ENCODE measurements around the gene MCCD1. TPM values are rescaled to one million over a fixed set of nuclear protein-coding genes. Genes with fewer than 3 reads are reported as not detected.
"Not testable (repeated sequence)": the region's sequence is repeated elsewhere in the genome, so short reads cannot be mapped to it uniquely, and the experiment has no call there.

MCCD1 gene
- total RNA-seq, 1 experiment from 2014 or later = not detected

DNA sequence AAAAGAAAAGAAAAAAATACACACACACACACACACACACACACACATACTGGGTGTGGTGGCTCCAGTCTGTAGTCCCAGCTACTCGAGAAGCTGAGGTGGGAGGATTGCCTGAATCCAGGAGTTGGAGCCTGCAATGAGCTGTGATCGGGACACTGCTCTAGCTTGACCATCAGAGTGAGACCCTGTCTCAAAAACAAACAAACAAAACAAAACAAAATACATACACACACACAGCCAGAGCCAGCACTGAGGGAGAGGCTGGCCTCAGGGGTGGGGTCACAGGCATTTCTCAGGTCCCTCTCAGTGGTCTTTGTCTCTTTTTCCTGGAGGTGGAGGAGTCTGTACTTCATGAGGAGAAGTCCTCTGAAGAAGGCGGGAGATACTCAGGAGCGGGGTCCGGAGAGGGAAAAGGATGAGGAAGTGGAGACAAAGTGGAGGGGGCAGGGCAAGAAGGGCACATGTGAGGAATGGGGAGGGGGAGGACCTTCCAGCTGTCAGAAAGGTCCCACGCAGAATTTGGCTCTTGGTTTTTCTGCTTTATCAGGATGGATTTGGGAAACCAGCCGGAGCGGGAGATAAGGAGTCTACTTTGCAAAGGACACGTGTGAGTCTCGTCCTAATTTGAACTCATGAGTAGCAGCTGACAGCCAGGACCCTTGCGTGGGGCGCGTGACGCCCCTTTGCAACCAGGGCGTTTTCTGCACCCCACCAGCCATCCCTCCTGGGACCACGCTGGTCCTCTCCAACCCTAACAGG is 38.5 kb upstream of the MCCD1 start:
- peaks cover 7% of the 10 kb centered on the region for H3K23me2 ChIP-seq (ENCODE audit: insufficient read length, low read depth, low read length, poor library complexity, severe bottlenecking)
- no peak overlapping the region for H2BK120ac ChIP-seq (ENCODE audit: low read depth, low read length, poor library complexity, severe bottlenecking)
- no peak overlapping the region for H3K56ac ChIP-seq (ENCODE audit: insufficient read length, low read depth, low read length)
- H4K8ac ChIP-seq (replicated peaks; ENCODE audit: insufficient read length, low read depth, low read length) = no peak overlapping the region
- H3K27me3 ChIP-seq (ENCODE audit: insufficient read depth, low read length) = no peaks in the 10 kb centered on the region
- no peak overlapping the region for H3K4ac ChIP-seq (ENCODE audit: low read depth, low read length)
- Mint-ChIP-seq H3K27me3 (ENCODE audit: low read depth) (peaks cover 24% of the 10 kb centered on the region), H3K4me1 (peaks cover 30 to 33% of the 10 kb centered on the region in 2 experiments), H3K27ac (peak overlapping the region in 2 of 3 experiments; percentile 44 to 73; a peak in 1 of 7 replicates), H3K4me3 (no peak overlapping the region), H3K9me3 (peaks cover 0 to 3% of the 10 kb centered on the region in 2 experiments; a peak in 1 of 5 replicates), H3K36me3 (ENCODE audit: insufficient read depth in 1 of 3, low read depth in 3 of 3) (no peaks in the 10 kb centered on the region)
- H2BK5ac ChIP-seq (ENCODE audit: insufficient read length, low read length) = no peak overlapping the region
- H3K9me3 ChIP-seq (ENCODE audit: control insufficient read depth, low read depth, low read length) = no peaks in the 10 kb centered on the region
- H3K27ac ChIP-seq (ENCODE audit: insufficient read length, low read depth, low read length) = no peak overlapping the region
- no peak overlapping the region for H3T11ph ChIP-seq (ENCODE audit: low read length)
- no peak overlapping the region for H3K23ac ChIP-seq (ENCODE audit: insufficient read length, low read depth, low read length)
- H3K4me1 ChIP-seq (ENCODE audit: insufficient read depth, low read length) = peaks cover 2% of the 10 kb centered on the region; the same call in 1 of the 2 replicates
- H3K9ac ChIP-seq (ENCODE audit: extremely low read depth, insufficient read length, low read length) = no peak overlapping the region
- WGBS (ENCODE audit: extremely low coverage, insufficient read length, low lambda C conversion rate) = no CpG with 5 or more reads among the region's 16 CpGs
- H4K91ac ChIP-seq (ENCODE audit: insufficient read length, low read depth, low read length) = no peak overlapping the region
- no peak overlapping the region for H2AFZ ChIP-seq (ENCODE audit: low read length)
- H2BK20ac ChIP-seq (ENCODE audit: low read depth, low read length, poor library complexity, severe bottlenecking) = no peak overlapping the region
- H3K4me2 ChIP-seq (ENCODE audit: insufficient read depth, insufficient read length, low read length) = no peak overlapping the region
- no peak overlapping the region for H2BK12ac ChIP-seq (ENCODE audit: insufficient read length, low read depth, low read length)
- DNase-seq = peak; percentile 21
- H4K20me1 ChIP-seq (ENCODE audit: control insufficient read depth, insufficient read depth, insufficient read length) = no peaks in the 10 kb centered on the region
- H2BK15ac ChIP-seq (ENCODE audit: low read depth, low read length) = no peak overlapping the region
- no peak overlapping the region for H3K18ac ChIP-seq (ENCODE audit: insufficient read length, low read depth, low read length)
- TF ChIP-seq, protein P1, sequence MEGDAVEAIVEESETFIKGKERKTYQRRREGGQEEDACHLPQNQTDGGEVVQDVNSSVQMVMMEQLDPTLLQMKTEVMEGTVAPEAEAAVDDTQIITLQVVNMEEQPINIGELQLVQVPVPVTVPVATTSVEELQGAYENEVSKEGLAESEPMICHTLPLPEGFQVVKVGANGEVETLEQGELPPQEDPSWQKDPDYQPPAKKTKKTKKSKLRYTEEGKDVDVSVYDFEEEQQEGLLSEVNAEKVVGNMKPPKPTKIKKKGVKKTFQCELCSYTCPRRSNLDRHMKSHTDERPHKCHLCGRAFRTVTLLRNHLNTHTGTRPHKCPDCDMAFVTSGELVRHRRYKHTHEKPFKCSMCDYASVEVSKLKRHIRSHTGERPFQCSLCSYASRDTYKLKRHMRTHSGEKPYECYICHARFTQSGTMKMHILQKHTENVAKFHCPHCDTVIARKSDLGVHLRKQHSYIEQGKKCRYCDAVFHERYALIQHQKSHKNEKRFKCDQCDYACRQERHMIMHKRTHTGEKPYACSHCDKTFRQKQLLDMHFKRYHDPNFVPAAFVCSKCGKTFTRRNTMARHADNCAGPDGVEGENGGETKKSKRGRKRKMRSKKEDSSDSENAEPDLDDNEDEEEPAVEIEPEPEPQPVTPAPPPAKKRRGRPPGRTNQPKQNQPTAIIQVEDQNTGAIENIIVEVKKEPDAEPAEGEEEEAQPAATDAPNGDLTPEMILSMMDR (conservative IDR thresholded peaks at IDR 0.05) = no peak
- H3K79me1 ChIP-seq (ENCODE audit: insufficient read depth, low read depth, low read length, poor library complexity, severe bottlenecking) = no peaks in the 10 kb centered on the region
- no peak overlapping the region for H3K14ac ChIP-seq (ENCODE audit: insufficient read depth, low read length)
- no peak overlapping the region for H4K5ac ChIP-seq (ENCODE audit: insufficient read length, low read depth, low read length)
- H3K79me2 ChIP-seq (ENCODE audit: insufficient read depth, low read length) = no peaks in the 10 kb centered on the region
- no peak overlapping the region for H2AK5ac ChIP-seq (ENCODE audit: insufficient read length, low read length)

DNA sequence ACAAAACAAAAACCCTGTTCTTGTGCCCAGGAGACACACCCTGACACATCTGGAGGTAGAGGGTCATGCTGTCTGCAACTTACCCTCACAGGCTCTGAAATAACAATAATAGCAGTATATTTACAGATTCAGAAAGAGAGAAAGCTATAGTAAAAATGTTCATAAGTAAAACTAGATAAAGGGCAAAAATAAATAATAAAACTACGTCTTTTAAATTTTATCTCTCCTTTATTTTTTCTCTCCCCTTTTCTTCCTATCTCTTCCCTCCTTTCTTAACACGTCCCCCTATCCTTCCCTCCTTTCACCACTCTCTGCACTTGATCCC is 35.2 kb upstream of the MCCD1 start:
- peaks cover 11% of the 10 kb centered on the region for H3K23me2 ChIP-seq (ENCODE audit: insufficient read length, low read depth, low read length, poor library complexity, severe bottlenecking)
- not testable (repeated sequence) for H4K5ac ChIP-seq (ENCODE audit: insufficient read length, low read depth, low read length); H3K56ac ChIP-seq (ENCODE audit: insufficient read length, low read depth, low read length); H3K27me3 ChIP-seq (ENCODE audit: insufficient read depth, low read length); H3T11ph ChIP-seq (ENCODE audit: low read length); H2BK20ac ChIP-seq (ENCODE audit: low read depth, low read length, poor library complexity, severe bottlenecking); H3K79me1 ChIP-seq (ENCODE audit: insufficient read depth, low read depth, low read length, poor library complexity, severe bottlenecking); H2AK5ac ChIP-seq (ENCODE audit: insufficient read length, low read length); H3K4me1 ChIP-seq (ENCODE audit: insufficient read depth, low read length); H4K91ac ChIP-seq (ENCODE audit: insufficient read length, low read depth, low read length); H3K9me3 Mint-ChIP-seq; H4K8ac ChIP-seq (replicated peaks; ENCODE audit: insufficient read length, low read depth, low read length); H2BK12ac ChIP-seq (ENCODE audit: insufficient read length, low read depth, low read length); H3K27ac Mint-ChIP-seq; H2AFZ ChIP-seq (ENCODE audit: low read length); H3K14ac ChIP-seq (ENCODE audit: insufficient read depth, low read length); H3K9ac ChIP-seq (ENCODE audit: extremely low read depth, insufficient read length, low read length); DNase-seq; H3K4ac ChIP-seq (ENCODE audit: low read depth, low read length); H2BK15ac ChIP-seq (ENCODE audit: low read depth, low read length); H2BK120ac ChIP-seq (ENCODE audit: low read depth, low read length, poor library complexity, severe bottlenecking); H3K18ac ChIP-seq (ENCODE audit: insufficient read length, low read depth, low read length); H4K20me1 ChIP-seq (ENCODE audit: control insufficient read depth, insufficient read depth, insufficient read length); H3K23ac ChIP-seq (ENCODE audit: insufficient read length, low read depth, low read length); H3K9me3 ChIP-seq (ENCODE audit: control insufficient read depth, low read depth, low read length); H2BK5ac ChIP-seq (ENCODE audit: insufficient read length, low read length); H3K36me3 Mint-ChIP-seq (ENCODE audit: insufficient read depth in 1 of 3, low read depth in 3 of 3); H3K27ac ChIP-seq (ENCODE audit: insufficient read length, low read depth, low read length); H3K79me2 ChIP-seq (ENCODE audit: insufficient read depth, low read length)
- WGBS (ENCODE audit: extremely low coverage, insufficient read length, low lambda C conversion rate) = no CpG with 5 or more reads among the region's 2 CpGs
- Mint-ChIP-seq H3K27me3 (ENCODE audit: low read depth) (peaks cover 49% of the 10 kb centered on the region), H3K4me3 (peak overlapping the region; percentile 76 to 91), H3K4me1 (peaks cover 38 to 45% of the 10 kb centered on the region in 2 experiments)
- H3K4me2 ChIP-seq (ENCODE audit: insufficient read depth, insufficient read length, low read length) = peak overlapping the region; percentile 74

Measured in H9 (cell line).